Neuron (in vitro differentiated cells): ENCODE data around the gene CLHC1.
A peak's percentile ranks its signal among the peaks of the same experiment; 100 is the strongest.

Source experiments
- H2AFZ ChIP-seq: one replicate; pipeline ENCODE4 v1.6.1; 2013; ENCODE audit warnings: low read depth, mild to moderate bottlenecking, inconsistent platforms, low read length, moderate library complexity
- H3K27me3 ChIP-seq: one replicate; pipeline ENCODE4 v1.6.1; 2013; ENCODE audit warnings: low read length; ENCODE audit not compliant: insufficient read depth
- H3K36me3 ChIP-seq: one replicate; pipeline ENCODE4 v1.6.1; 2013; ENCODE audit warnings: low read length; ENCODE audit not compliant: insufficient read depth
- H3K4me1 ChIP-seq: one replicate; pipeline ENCODE4 v1.6.1; 2013; ENCODE audit warnings: low read length; ENCODE audit not compliant: insufficient read depth
- H3K4me3 ChIP-seq: 2 replicates; pipeline ENCODE4 v1.5.1; 2013; ENCODE audit warnings: mild to moderate bottlenecking, low read length, moderate library complexity
- H3K9me3 ChIP-seq: one replicate; pipeline ENCODE4 v1.6.1; 2013; ENCODE audit warnings: low read length

The CLHC1 gene

GRCh38 chr2:55160422-55160821 lies 71.7 kb downstream of the CLHC1 start:
- Histone ChIP-seq H3K27me3 (no peaks in the 10 kb centered on the region), H3K4me3 (no peak overlapping the region), H2AFZ (no peak overlapping the region), H3K9me3 (no peaks in the 10 kb centered on the region), H3K36me3 (no peaks in the 10 kb centered on the region), H3K4me1 (peaks cover 63% of the 10 kb centered on the region)

- Histone ChIP-seq H3K27me3 (no peaks in the 10 kb centered on the region), H3K9me3 (no peaks in the 10 kb centered on the region), H3K4me1 (peaks cover 67% of the 10 kb centered on the region), H3K36me3 (no peaks in the 10 kb centered on the region), H3K4me3 (no peak overlapping the region), H2AFZ (no peak overlapping the region)
Measured at GRCh38 chr2:55159752-55160151, 72.3 kb downstream of the CLHC1 start.

DNA sequence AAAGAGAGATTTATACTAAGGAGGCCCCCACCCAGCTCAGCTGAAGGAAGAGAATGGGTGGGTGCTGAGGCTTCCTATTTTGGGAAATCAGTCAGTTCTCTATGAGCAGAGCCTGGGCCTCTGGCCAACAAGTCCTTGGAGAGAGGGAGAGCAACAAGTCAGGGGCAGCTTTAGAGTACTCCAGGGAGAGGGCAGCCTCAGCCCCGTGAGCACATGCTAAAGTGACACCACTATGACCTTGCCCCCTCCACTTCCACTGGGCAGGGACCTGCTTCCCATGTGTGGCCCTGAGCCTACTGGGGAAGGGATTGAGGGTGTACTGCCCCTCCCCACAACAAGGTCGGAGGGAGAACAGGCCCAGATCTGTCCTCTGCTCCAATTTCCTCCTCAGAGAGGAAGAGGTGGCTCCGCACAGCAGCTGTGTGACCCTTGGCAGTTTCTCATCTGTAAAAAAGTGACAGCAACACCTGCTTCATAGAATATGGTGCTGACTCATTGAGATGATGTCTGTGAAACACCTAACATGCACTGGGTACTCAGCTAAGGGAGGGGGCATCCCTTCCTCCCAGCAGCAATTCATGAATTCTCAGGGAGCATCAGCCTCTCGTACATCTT lies 72.9 kb downstream of the CLHC1 start:
- H3K36me3 ChIP-seq = no peaks in the 10 kb centered on the region
- H2AFZ ChIP-seq = no peak overlapping the region

GRCh38 chr2:55158111-55158814 lies 73.8 kb downstream of the CLHC1 start:
- Histone ChIP-seq H3K36me3 (no peaks in the 10 kb centered on the region), H3K9me3 (no peaks in the 10 kb centered on the region), H2AFZ (no peak overlapping the region), H3K4me3 (no peak overlapping the region), H3K27me3 (no peaks in the 10 kb centered on the region), H3K4me1 (peaks cover 70% of the 10 kb centered on the region)

More for the DNA sequence above, 72.9 kb downstream of the CLHC1 start:
- no peak overlapping the region for H3K4me3 ChIP-seq
- no peaks in the 10 kb centered on the region for H3K9me3 ChIP-seq
- H3K4me1 ChIP-seq = peaks cover 68% of the 10 kb centered on the region
- H3K27me3 ChIP-seq = no peaks in the 10 kb centered on the region

- Histone ChIP-seq H3K9me3 (no peaks in the 10 kb centered on the region), H3K4me3 (no peak overlapping the region), H3K27me3 (no peaks in the 10 kb centered on the region), H3K4me1 (peaks cover 70% of the 10 kb centered on the region), H2AFZ (no peak overlapping the region), H3K36me3 (no peaks in the 10 kb centered on the region)
Measured at GRCh38 chr2:55157474-55157884, 74.6 kb downstream of the CLHC1 start.

GRCh38 chr2:55156984-55157383 lies 75.1 kb downstream of the CLHC1 start:
- Histone ChIP-seq H3K4me1 (peaks cover 70% of the 10 kb centered on the region), H3K36me3 (no peaks in the 10 kb centered on the region), H2AFZ (no peak overlapping the region), H3K4me3 (no peak overlapping the region), H3K9me3 (no peaks in the 10 kb centered on the region), H3K27me3 (no peaks in the 10 kb centered on the region)

- no peak overlapping the region for H3K4me3 ChIP-seq
- H3K27me3 ChIP-seq = no peaks in the 10 kb centered on the region
- H3K36me3 ChIP-seq = no peaks in the 10 kb centered on the region
- peaks cover 63% of the 10 kb centered on the region for H3K4me1 ChIP-seq
- H2AFZ ChIP-seq = no peak overlapping the region
- no peaks in the 10 kb centered on the region for H3K9me3 ChIP-seq
Measured at GRCh38 chr2:55156326-55156725, 75.8 kb downstream of the CLHC1 start.

GRCh38 chr2:55155764-55156281 lies 76.3 kb downstream of the CLHC1 start:
- no peaks in the 10 kb centered on the region for H3K27me3 ChIP-seq
- no peaks in the 10 kb centered on the region for H3K36me3 ChIP-seq
- peaks cover 63% of the 10 kb centered on the region for H3K4me1 ChIP-seq
- no peaks in the 10 kb centered on the region for H3K9me3 ChIP-seq
- no peak overlapping the region for H3K4me3 ChIP-seq
- no peak overlapping the region for H2AFZ ChIP-seq

- peaks cover 63% of the 10 kb centered on the region for H3K4me1 ChIP-seq
- no peaks in the 10 kb centered on the region for H3K36me3 ChIP-seq
- no peak overlapping the region for H3K4me3 ChIP-seq
- H2AFZ ChIP-seq = no peak overlapping the region
- H3K27me3 ChIP-seq = no peaks in the 10 kb centered on the region
- H3K9me3 ChIP-seq = no peaks in the 10 kb centered on the region
Measured at GRCh38 chr2:55155206-55155605, 76.9 kb downstream of the CLHC1 start.

- H3K36me3 ChIP-seq = no peaks in the 10 kb centered on the region
- H3K9me3 ChIP-seq = no peaks in the 10 kb centered on the region
- H3K27me3 ChIP-seq = no peaks in the 10 kb centered on the region
- H2AFZ ChIP-seq = no peak overlapping the region
- peaks cover 63% of the 10 kb centered on the region for H3K4me1 ChIP-seq
- H3K4me3 ChIP-seq = no peak overlapping the region
Measured at GRCh38 chr2:55154525-55155030, 77.5 kb downstream of the CLHC1 start.

- peaks cover 58% of the 10 kb centered on the region for H3K4me1 ChIP-seq
- peak overlapping the region; percentile 10 for H2AFZ ChIP-seq
- H3K27me3 ChIP-seq = no peaks in the 10 kb centered on the region
- H3K4me3 ChIP-seq = no peak overlapping the region
- H3K9me3 ChIP-seq = no peaks in the 10 kb centered on the region
- H3K36me3 ChIP-seq = no peaks in the 10 kb centered on the region
Measured at GRCh38 chr2:55153584-55154299, 78.4 kb downstream of the CLHC1 start.

DNA sequence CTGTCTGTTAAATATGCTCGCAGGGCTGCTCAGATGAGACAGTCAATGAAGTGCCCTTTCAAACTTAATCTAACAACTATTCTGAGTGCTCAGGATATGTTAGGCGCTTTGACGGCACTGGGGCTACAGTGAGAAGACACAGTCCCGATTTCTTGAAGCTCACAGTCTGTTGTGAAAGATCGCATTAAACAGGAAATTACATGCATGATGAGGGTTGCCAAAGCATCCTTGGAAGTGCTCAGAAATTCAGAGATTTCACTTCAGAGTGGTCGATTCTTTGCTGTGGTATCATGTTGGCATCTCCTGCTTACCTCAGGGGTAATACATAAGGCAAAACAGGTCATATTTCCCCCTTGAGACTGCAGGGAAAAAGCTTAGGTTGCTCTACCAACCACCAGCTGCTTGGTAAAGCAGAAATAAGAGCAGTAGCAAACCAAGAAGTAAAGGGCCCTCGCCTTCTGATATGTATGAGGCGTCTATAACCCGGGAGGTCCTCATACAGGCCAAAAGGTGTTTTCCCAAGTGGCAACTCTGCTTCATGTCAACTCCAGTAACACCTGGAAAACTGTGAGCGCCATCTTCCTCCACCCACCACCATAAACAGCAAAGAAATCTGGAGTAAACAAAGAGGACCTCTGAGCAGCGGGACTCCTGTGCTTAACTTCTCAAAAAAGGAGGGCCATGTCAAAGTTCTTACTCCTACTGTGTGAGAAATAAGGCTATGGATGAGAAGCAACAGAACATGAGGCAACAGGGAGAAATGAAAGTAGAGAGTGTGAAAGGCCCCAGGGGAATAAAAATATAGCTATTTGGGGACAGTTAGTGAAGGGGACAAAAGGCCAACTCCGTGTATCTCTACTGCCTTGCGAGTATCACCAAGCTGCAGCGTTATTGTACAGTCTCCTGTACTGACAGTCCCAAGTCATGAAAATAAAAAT lies 79.3 kb downstream of the CLHC1 start:
- no peaks in the 10 kb centered on the region for H3K27me3 ChIP-seq
- H3K36me3 ChIP-seq = no peaks in the 10 kb centered on the region
- no peak overlapping the region for H2AFZ ChIP-seq
- H3K9me3 ChIP-seq = no peaks in the 10 kb centered on the region
- H3K4me1 ChIP-seq = peaks cover 57% of the 10 kb centered on the region
- no peak overlapping the region for H3K4me3 ChIP-seq
